GM12878 (cell line): ENCODE data around the gene TOX4. TPM values are rescaled to one million over a fixed set of nuclear protein-coding genes. Genes with fewer than 3 reads are reported as not detected.

Source experiments
- ATAC-seq: fragments of 200-7000 bp; cut with Tn5 transposase; 3 replicates; pipeline ENCODE4 v1.9.1; 2020; ENCODE audit warnings: mild to moderate bottlenecking, moderate library complexity
- BruUV-seq: library from RNA; stranded (reverse); fragments of 400-500 nt; replicated peaks from 2 replicates; lab custom pipeline; 2021; lab: Mats Ljungman, UMichigan
- CTCF ChIA-PET: fragments of 300-600 bp; sonication (Branson Sonifier 250); formaldehyde crosslinking; extraction: SDS; loops from one replicate; lab custom pipeline; 2021; ENCODE audit warnings: inconsistent platforms; lab: Yijun Ruan, JAX
- POLR2A ChIA-PET: fragments of 350-600 bp; formaldehyde crosslinking; extraction: SDS; loops from one replicate; lab custom pipeline; 2021; ENCODE audit warnings: inconsistent platforms; lab: Charles Lee
- RAD21 ChIA-PET: fragments of 300-600 bp; sonication (Branson Sonifier 250); formaldehyde crosslinking; loops from one replicate; lab custom pipeline; 2023; ENCODE audit warnings: antibody characterized with exemption; ENCODE audit not compliant: unreplicated experiment; lab: Charles Lee
- SMC1A ChIA-PET: fragments of 300-600 bp; sonication (Branson Sonifier 250); formaldehyde crosslinking; loops from one replicate; lab custom pipeline; 2023; ENCODE audit not compliant: unreplicated experiment, uncharacterized antibody; lab: Charles Lee
- DNase-seq: peaks from one replicate; pipeline ENCODE4 v3.0.0-alpha.2; 2011; ENCODE audit warnings: low read depth, low spot score
- FAIRE-seq: peaks from 3 replicates; lab custom pipeline; 2011; peaks lifted over from hg19 to GRCh38; lab: Jason Lieb, UNC
- H2AFZ ChIP-seq: 2 replicates; pipeline ENCODE4 v1.6.0; 2011; ENCODE audit warnings: low read depth, low read length, control low read depth; ENCODE audit not compliant: control insufficient read depth
- H3K27ac ChIP-seq: 2 replicates; pipeline ENCODE4 v1.5.1; 2011; ENCODE audit warnings: control low read depth; ENCODE audit not compliant: control insufficient read depth, insufficient read depth
- H3K27me3 ChIP-seq, 2 experiments: replicated peaks in 1 of 2; 2 replicates each; pipeline versions ENCODE4 v1.6.0 to v1.6.1; 2011; ENCODE audit warnings: low read length in 1 of 2; ENCODE audit not compliant: control insufficient read depth in 2 of 2, insufficient read depth in 2 of 2
- H3K36me3 ChIP-seq, 2 experiments: 2 replicates each; pipeline ENCODE4 v1.5.1; 2011; ENCODE audit warnings: low read length in 1 of 2; ENCODE audit not compliant: control insufficient read depth in 2 of 2, insufficient read depth in 2 of 2
- H3K4me1 ChIP-seq: 2 replicates; pipeline ENCODE4 v1.6.1; 2011; ENCODE audit warnings: mild to moderate bottlenecking, low read length, moderate library complexity, mixed read lengths; ENCODE audit not compliant: control insufficient read depth, insufficient read depth
- H3K4me2 ChIP-seq: 2 replicates; pipeline ENCODE4 v1.6.0; 2011; ENCODE audit warnings: control low read depth; ENCODE audit not compliant: control insufficient read depth, insufficient read depth
- H3K4me3 ChIP-seq: fragments of 200-600 bp; sonication (generic); 2 replicates; pipeline ENCODE4 v1.5.1; 2016
- H3K79me2 ChIP-seq: 2 replicates; pipeline ENCODE4 v1.6.0; 2011; ENCODE audit warnings: low read length; ENCODE audit not compliant: control insufficient read depth, insufficient read depth
- H3K9ac ChIP-seq: 2 replicates; pipeline ENCODE4 v1.8.0; 2011; ENCODE audit warnings: low read length, control low read depth, mixed read lengths; ENCODE audit not compliant: control insufficient read depth, insufficient read depth
- H3K9me3 ChIP-seq: replicated peaks from 3 replicates; pipeline ENCODE4 v1.5.1; 2011; ENCODE audit warnings: mild to moderate bottlenecking, low read length; ENCODE audit not compliant: control insufficient read depth, insufficient read depth
- H4K20me1 ChIP-seq: 2 replicates; pipeline ENCODE4 v1.6.0; 2011; ENCODE audit not compliant: control insufficient read depth, insufficient read depth
- CBX3 ChIP-seq: fragments of 200-600 bp; sonication (generic); IDR thresholded peaks from 2 replicates; pipeline ENCODE4 v1.6.1; 2016; ENCODE audit warnings: low read depth, borderline replicate concordance
- CBX5 ChIP-seq: sonication (generic); IDR thresholded peaks from 2 replicates; pipeline ENCODE4 v1.6.1; 2016; ENCODE audit warnings: low read depth, moderate library complexity, mild to moderate bottlenecking, inconsistent platforms
- EP300 ChIP-seq, 2 experiments: fragments of 150-350 bp in 1 of 2; IDR thresholded peaks; 2 replicates each; pipeline ENCODE4 v1.6.1; 2011 to 2012; ENCODE audit warnings: low read depth in 2 of 2, low read length in 2 of 2, borderline replicate concordance in 1 of 2, improper control_type of control experiment in 1 of 2, inconsistent platforms in 1 of 2; ENCODE audit not compliant: control insufficient read depth in 1 of 2
- ESRRA ChIP-seq: IDR thresholded peaks from 2 replicates; pipeline ENCODE4 v1.6.1; 2012; ENCODE audit warnings: mild to moderate bottlenecking, low read length, improper control_type of control experiment
- GATAD2B ChIP-seq: fragments of 450-650 bp; conservative IDR thresholded peaks from 2 replicates; pipeline ENCODE4 v1.6.1; 2017; ENCODE audit warnings: low read depth, mild to moderate bottlenecking, moderate library complexity
- MTA2 ChIP-seq: fragments of 450-650 bp; IDR thresholded peaks from 2 replicates; pipeline ENCODE4 v1.6.1; 2016; ENCODE audit warnings: low read depth, mild to moderate bottlenecking, moderate library complexity
- NFXL1 ChIP-seq: fragments of 450-650 bp; IDR thresholded peaks from 2 replicates; pipeline ENCODE4 v1.6.1; 2017; ENCODE audit warnings: antibody characterized with exemption, mild to moderate bottlenecking, borderline replicate concordance
- TAF1 ChIP-seq: IDR thresholded peaks from 2 replicates; pipeline ENCODE4 v1.6.1; 2011; ENCODE audit warnings: mild to moderate bottlenecking, low read depth, low read length, borderline replicate concordance
- TARDBP ChIP-seq: IDR thresholded peaks from 2 replicates; pipeline ENCODE4 v1.6.1; 2016; ENCODE audit warnings: borderline replicate concordance
- TBL1XR1 ChIP-seq: IDR thresholded peaks from 2 replicates; pipeline ENCODE4 v1.6.1; 2012; ENCODE audit warnings: low read depth, low read length, improper control_type of control experiment
- YY1 ChIP-seq: IDR thresholded peaks from 2 replicates; pipeline ENCODE4 v1.6.1; 2011; ENCODE audit warnings: low read depth, mild to moderate bottlenecking, low read length
- ZNF274 ChIP-seq: IDR thresholded peaks from one replicate; pipeline ENCODE4 v1.8.0; 2011; ENCODE audit not compliant: insufficient read length, insufficient read depth
- ZNF384 ChIP-seq: IDR thresholded peaks from 2 replicates; pipeline ENCODE4 v1.6.1; 2012; ENCODE audit warnings: low read depth, mild to moderate bottlenecking, low read length, improper control_type of control experiment, borderline replicate concordance
- in situ Hi-C: fragments of 300-500 bp; cut with MboI; formaldehyde crosslinking; loops from 9 replicates; pipeline ENCODE4 v1.14.3; 2018; ENCODE audit warnings: mixed read lengths
- intact Hi-C: fragments of 100-400 bp; cut with micrococcal nuclease; formaldehyde crosslinking; loops from one replicate; pipeline ENCODE4 v1.14.2; 2022; ENCODE audit not compliant: unreplicated experiment
- polyA plus RNA-seq, 11 experiments: library from polyadenylated mRNA; depleted of rRNA in 4 of 11; unstranded in 6 of 11; stranded (reverse) in 5 of 11; fragments of >200 nt; fragmentation: Nextera tagmentation in 4 of 11; fragmentation: Illumina TruSeq in 1 of 11; extraction: Ambion mirVana in 4 of 11; extraction: Trizol in 1 of 11; gene quantifications; 1 replicate in 1 of 11; 2 replicates in 10 of 11; pipeline versions ENCODE4 v1.2.1 to v1.2.3, GENCODE V29; 2011 to 2016; ENCODE audit warnings: inconsistent platforms in 2 of 11, missing spikeins in 2 of 11, low read depth in 1 of 11
- total RNA-seq, 4 experiments: library from RNA; depleted of rRNA in 3 of 4; stranded (reverse); fragments of >200 nt in 3 of 4; fragmentation: Illumina TruSeq in 1 of 4; extraction: Trizol in 1 of 4; gene quantifications; 2 replicates each; pipeline versions ENCODE4 v1.2.1 to v1.2.3, GENCODE V29; 2013 to 2021
- TF ChIP-seq, protein P1 (sequence below): fragments of 450-650 bp; IDR thresholded peaks from 2 replicates; pipeline ENCODE4 v1.6.1; 2014; ENCODE audit warnings: mild to moderate bottlenecking
- TF ChIP-seq, protein P2 (sequence below): IDR thresholded peaks from 2 replicates; pipeline ENCODE4 v1.6.1; 2012; ENCODE audit warnings: low read length, inconsistent platforms
- TF ChIP-seq, protein P3 (sequence below): fragments of 450-650 bp; conservative IDR thresholded peaks from 2 replicates; pipeline ENCODE4 v1.6.1; 2017; ENCODE audit warnings: mild to moderate bottlenecking, moderate library complexity

Gene TOX4
- total and polyA plus RNA-seq, 10 of the 15 experiments (the other 5 are each of a cell fraction or from before 2014, with no cell fraction given), result 18.4 to 113 (median 55.2) TPM

DNA sequence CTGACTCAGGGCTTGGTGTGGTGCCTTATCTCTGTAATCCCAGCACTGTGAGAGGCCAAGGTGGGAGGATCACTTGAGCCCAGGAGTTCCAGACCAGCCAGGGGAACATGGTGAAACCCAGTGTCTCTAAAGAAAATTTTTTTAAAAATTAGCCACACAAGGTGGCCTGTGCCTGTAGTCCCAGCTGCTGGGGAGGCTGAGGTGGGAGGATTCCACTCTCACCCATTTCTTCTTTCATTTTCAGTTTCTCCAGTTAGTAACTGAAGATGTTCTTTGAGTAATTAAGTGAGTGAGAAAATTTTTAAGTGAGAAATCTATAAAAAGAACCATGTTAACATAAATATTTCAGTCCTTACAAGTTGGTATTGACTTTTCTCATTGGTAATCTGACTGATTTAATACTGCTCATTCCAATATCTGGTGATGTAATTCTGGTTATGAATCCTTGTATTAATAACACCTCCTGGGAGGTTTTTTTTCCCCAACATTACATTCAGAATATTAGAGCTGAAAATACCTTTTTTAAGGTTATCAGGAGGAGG lies 28.1 kb downstream of the TOX4 start:
- ChIA-PET SMC1A (interaction anchor here (1.0 kb wide), 2 partner anchors 21 to 50 kb away, joined by 4 to 5 read pairs; partner anchors contain the start of genes CHD8 and SALL2), CTCF (interaction anchor here (1.0 kb wide), 2 partner anchors 21 to 50 kb away, joined by 4 read pairs; partner anchors contain the start of gene SALL2), RAD21 (interaction anchor here (1.6 to 1.8 kb wide), 2 partner anchors 21 to 52 kb away, joined by 6 to 11 read pairs; partner anchors contain the start of gene SALL2), POLR2A (interaction anchor here (0.8 to 1.7 kb wide), 3 partner anchors 21 to 33 kb away, joined by 3 to 12 read pairs (median 5); partner anchors contain the start of gene SALL2)
- peaks cover 9 to 22% of the 10 kb centered on the region in 2 experiments for H3K36me3 ChIP-seq
- peak; percentile 85 for ATAC-seq
- no peaks in the 10 kb centered on the region for H4K20me1 ChIP-seq
- no peaks in the 10 kb centered on the region for H3K27me3 ChIP-seq
- DNase-seq, result peak; percentile 46
- H3K4me1 ChIP-seq, result peaks cover 10% of the 10 kb centered on the region
- no peak overlapping the region for H2AFZ ChIP-seq
- H3K4me3 ChIP-seq, result peak overlapping the region; percentile 33; the same call in 1 of the 2 replicates
- intact Hi-C loops (no loop called here), in situ Hi-C loops (no loop called here)
- peaks cover 50% of the 10 kb centered on the region for H3K79me2 ChIP-seq
- BruUV-seq, result no TSS peak
- H3K4me2 ChIP-seq, result peak overlapping the region; percentile 63
- H3K9me3 ChIP-seq, result no peaks in the 10 kb centered on the region
- H3K9ac ChIP-seq, result no peak overlapping the region
- H3K27ac ChIP-seq, result peak overlapping the region; percentile 54
- FAIRE-seq, result peak; percentile 70
- TF ChIP-seq, protein P1, sequence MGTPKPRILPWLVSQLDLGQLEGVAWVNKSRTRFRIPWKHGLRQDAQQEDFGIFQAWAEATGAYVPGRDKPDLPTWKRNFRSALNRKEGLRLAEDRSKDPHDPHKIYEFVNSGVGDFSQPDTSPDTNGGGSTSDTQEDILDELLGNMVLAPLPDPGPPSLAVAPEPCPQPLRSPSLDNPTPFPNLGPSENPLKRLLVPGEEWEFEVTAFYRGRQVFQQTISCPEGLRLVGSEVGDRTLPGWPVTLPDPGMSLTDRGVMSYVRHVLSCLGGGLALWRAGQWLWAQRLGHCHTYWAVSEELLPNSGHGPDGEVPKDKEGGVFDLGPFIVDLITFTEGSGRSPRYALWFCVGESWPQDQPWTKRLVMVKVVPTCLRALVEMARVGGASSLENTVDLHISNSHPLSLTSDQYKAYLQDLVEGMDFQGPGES, result no peak
- TF ChIP-seq, protein P2, sequence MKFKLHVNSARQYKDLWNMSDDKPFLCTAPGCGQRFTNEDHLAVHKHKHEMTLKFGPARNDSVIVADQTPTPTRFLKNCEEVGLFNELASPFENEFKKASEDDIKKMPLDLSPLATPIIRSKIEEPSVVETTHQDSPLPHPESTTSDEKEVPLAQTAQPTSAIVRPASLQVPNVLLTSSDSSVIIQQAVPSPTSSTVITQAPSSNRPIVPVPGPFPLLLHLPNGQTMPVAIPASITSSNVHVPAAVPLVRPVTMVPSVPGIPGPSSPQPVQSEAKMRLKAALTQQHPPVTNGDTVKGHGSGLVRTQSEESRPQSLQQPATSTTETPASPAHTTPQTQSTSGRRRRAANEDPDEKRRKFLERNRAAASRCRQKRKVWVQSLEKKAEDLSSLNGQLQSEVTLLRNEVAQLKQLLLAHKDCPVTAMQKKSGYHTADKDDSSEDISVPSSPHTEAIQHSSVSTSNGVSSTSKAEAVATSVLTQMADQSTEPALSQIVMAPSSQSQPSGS, result 0 out of 2 replicates have a peak, but pooled peaks have one; percentile 19
- TF ChIP-seq GATAD2B (no peak), TAF1 (no peak), NFXL1 (no peak), ZNF384 (0 out of 2 replicates have a peak, but pooled peaks have one; percentile 39), YY1 (no peak), EP300 (IDR thresholded peaks at IDR 0.05; ENCODE audit: borderline replicate concordance in 1 of 2, control insufficient read depth in 1 of 2, low read depth in 2 of 2, low read length in 2 of 2) (no peak), ESRRA (no peak), CBX3 (no peak), ZNF274 (no peak), TBL1XR1 (no peak), TARDBP (no peak), MTA2 (peak; percentile 58; the same call in 1 of the 2 replicates), CBX5 (no peak)
- TF ChIP-seq, protein P3, sequence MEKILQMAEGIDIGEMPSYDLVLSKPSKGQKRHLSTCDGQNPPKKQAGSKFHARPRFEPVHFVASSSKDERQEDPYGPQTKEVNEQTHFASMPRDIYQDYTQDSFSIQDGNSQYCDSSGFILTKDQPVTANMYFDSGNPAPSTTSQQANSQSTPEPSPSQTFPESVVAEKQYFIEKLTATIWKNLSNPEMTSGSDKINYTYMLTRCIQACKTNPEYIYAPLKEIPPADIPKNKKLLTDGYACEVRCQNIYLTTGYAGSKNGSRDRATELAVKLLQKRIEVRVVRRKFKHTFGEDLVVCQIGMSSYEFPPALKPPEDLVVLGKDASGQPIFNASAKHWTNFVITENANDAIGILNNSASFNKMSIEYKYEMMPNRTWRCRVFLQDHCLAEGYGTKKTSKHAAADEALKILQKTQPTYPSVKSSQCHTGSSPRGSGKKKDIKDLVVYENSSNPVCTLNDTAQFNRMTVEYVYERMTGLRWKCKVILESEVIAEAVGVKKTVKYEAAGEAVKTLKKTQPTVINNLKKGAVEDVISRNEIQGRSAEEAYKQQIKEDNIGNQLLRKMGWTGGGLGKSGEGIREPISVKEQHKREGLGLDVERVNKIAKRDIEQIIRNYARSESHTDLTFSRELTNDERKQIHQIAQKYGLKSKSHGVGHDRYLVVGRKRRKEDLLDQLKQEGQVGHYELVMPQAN, result no peak
